Activated naive CD4-positive, alpha-beta T cell treated with anti-CD3 and anti-CD28 coated beads, Interleukin-2, amount 50 U/mL, for 24 hours (primary cell): Measurements from ENCODE around the gene DNAJB13.
"Not testable (repeated sequence)": the region's sequence is repeated elsewhere in the genome, so short reads cannot be mapped to it uniquely, and the experiment has no call there.

Experiments
- H3K27ac Mint-ChIP-seq: one replicate; pipeline ENCODE4 v1.8.0; 2021; ENCODE audit warnings: mild to moderate bottlenecking, mixed read lengths
- H3K27me3 Mint-ChIP-seq: one replicate; pipeline ENCODE4 v1.8.0; 2021; ENCODE audit warnings: mixed read lengths
- H3K36me3 Mint-ChIP-seq: one replicate; pipeline ENCODE4 v1.8.0; 2021; ENCODE audit warnings: mixed read lengths
- H3K4me1 Mint-ChIP-seq: one replicate; pipeline ENCODE4 v1.8.0; 2021; ENCODE audit warnings: mixed read lengths
- H3K4me3 Mint-ChIP-seq: one replicate; pipeline ENCODE4 v1.8.0; 2021; ENCODE audit warnings: mild to moderate bottlenecking, mixed read lengths
- H3K9me3 Mint-ChIP-seq: one replicate; pipeline ENCODE4 v1.8.0; 2021; ENCODE audit warnings: mixed read lengths

DNAJB13 gene

DNA sequence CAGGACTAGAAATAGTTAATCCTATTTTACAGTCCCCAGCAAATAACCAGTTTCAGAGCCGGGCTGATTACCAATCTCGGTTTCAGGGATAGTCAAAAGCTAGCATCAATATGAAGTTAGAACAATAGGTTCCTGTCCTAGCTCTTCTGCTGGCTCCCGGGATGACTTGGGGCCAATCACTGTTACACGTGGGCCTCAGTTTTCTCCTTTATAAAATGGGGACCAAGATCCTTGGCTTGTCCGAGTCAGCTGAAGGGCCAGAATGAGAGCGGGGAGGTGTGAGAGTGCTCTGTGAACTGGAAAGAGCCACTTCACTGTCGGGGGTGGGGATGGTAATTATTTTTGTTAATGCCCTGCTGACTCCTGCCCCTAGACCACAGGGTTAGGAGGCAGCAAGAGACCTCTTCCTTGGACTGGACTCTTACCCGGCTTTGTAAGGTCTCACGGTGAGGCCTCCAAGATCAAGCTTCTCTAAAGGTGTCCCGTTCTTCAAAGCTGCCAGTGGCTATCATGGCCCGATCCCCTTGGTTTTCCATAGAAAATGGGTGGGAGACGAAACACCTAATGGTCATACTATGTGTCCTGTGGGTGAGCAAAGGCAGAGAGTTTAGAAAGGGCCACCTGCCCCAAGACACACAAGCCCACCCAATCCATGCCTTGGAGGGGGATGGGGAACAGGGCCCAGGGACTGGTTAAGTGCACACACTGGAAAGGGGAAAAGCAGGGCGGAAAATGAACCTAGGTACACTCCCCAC lies 30.4 kb downstream of the DNAJB13 start:
- H3K9me3 Mint-ChIP-seq: no peaks in the 10 kb centered on the region
- H3K27ac Mint-ChIP-seq: peak overlapping the region; percentile 99
- peak overlapping the region; percentile 100 for H3K4me3 Mint-ChIP-seq
- peaks cover 14% of the 10 kb centered on the region for H3K36me3 Mint-ChIP-seq
- H3K27me3 Mint-ChIP-seq: no peaks in the 10 kb centered on the region
- H3K4me1 Mint-ChIP-seq: peaks cover 78% of the 10 kb centered on the region

DNA sequence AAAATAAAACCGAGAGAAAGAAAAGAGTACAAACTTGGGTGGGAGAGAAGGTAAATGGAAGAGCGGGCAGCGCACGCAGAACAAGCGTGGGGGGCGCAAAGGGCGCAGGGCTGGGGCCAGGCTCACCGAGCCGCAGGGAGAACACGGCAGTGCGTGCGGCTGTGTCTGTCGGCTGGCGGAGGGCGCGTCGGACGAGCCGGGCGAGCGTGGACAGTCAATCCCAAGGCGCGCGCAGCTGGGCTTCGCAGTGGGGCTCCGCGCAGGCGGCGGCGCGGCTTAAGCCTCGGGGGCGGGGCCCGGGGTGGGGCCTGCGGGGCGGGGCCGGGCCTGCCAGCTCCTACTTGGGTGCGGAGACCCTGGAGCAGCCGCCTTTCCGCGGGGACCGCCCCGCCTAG lies 31.8 kb downstream of the DNAJB13 start, which contains the start of gene UCP2:
TSS of gene UCP2 (minus strand) at position 249 of the 395 bp plus-strand sequence. CDS start 4,465 bp downstream, outside the sequence.
- H3K9me3 Mint-ChIP-seq: no peaks in the 10 kb centered on the region
- peaks cover 64% of the 10 kb centered on the region for H3K4me1 Mint-ChIP-seq
- H3K4me3 Mint-ChIP-seq: peak within 1 kb of the TSS; percentile 100
- H3K27ac Mint-ChIP-seq: peak within 1 kb of the TSS; percentile 100
- no peaks in the 10 kb centered on the region for H3K27me3 Mint-ChIP-seq
- H3K36me3 Mint-ChIP-seq: peaks cover 5% of the 10 kb centered on the region

DNA sequence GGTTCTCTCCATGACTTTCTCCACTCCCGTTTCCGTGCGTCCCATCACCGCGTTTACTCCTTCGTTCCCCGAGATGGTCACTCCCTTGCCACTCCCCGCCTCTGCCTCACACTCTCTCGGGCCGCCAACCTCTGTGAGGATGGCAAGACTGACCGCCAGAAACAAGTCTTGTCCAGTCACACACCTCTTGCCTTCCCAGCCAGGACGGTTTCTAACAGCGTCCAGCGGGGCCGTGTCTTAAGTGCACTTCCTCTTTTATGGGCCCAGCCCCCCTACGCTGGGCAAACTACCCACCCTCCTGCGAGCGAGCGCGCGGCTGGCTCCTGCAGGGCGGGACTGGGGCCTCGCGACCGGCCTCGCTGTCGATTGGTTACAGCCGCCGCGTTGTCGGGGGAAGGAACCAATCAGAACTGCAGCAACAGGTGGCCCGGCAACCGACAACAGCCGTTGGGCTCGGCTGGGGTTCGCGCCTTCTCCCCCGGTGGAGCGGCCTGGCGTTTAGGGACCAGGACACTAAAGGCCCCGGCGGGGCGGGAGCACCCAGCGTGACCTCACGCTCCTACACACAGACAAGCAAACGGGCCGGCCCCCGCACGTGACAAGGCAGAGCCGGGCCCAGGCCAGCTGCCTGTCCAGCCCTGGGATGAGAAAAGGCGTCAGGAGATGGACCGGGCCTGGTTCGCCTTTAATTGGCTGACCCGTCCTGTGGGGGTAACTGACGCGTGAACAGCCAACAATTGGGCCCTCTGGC lies 32.3 kb downstream of the DNAJB13 start:
- peak overlapping the region; percentile 100 for H3K4me3 Mint-ChIP-seq
- H3K27ac Mint-ChIP-seq: peak overlapping the region; percentile 100
- H3K4me1 Mint-ChIP-seq: peaks cover 61% of the 10 kb centered on the region
- peaks cover 4% of the 10 kb centered on the region for H3K36me3 Mint-ChIP-seq
- H3K27me3 Mint-ChIP-seq: no peaks in the 10 kb centered on the region
- no peaks in the 10 kb centered on the region for H3K9me3 Mint-ChIP-seq

DNA sequence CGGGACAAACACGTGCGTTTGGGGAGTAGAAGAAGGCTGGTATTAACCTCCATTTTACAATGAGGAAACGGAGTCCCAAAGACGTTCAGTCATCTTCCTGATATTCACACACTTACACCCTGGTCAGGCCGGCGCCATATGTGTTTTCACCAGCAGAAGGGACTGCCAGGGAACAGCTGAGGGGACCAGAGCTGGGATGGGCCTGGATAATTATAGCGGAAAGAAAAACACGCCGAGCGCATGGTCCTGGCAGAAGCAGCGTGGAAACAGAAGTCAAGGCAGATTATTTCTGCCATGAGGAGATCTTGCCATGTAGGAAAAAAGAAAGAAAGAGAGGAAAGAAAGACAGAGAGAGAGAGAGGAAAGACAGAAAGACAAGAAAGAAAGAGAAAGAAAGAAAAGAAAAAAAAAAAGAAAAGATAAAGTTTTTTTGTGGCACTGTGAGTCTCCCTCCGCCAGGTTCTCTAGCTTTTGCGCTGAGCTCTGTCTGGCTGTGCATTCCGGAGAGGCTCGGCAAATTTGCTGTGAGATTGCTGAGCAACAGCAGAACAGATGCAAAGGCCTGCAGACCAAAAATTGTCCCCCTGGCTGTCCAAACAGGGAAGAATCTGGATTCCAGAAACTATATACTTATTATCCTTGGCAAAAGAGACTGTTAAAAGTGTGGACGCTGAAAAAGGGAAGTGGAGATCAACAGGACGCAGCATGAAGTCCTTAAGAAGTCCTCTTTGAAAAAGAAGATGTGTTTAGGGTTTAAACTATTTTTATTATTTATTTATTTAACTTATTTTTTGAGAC lies 33.1 kb downstream of the DNAJB13 start:
- H3K36me3 Mint-ChIP-seq: peaks cover 3% of the 10 kb centered on the region
- H3K4me1 Mint-ChIP-seq: peaks cover 55% of the 10 kb centered on the region
- peak overlapping the region; percentile 100 for H3K27ac Mint-ChIP-seq
- H3K4me3 Mint-ChIP-seq: peak overlapping the region; percentile 100
- no peaks in the 10 kb centered on the region for H3K9me3 Mint-ChIP-seq
- no peaks in the 10 kb centered on the region for H3K27me3 Mint-ChIP-seq

DNA sequence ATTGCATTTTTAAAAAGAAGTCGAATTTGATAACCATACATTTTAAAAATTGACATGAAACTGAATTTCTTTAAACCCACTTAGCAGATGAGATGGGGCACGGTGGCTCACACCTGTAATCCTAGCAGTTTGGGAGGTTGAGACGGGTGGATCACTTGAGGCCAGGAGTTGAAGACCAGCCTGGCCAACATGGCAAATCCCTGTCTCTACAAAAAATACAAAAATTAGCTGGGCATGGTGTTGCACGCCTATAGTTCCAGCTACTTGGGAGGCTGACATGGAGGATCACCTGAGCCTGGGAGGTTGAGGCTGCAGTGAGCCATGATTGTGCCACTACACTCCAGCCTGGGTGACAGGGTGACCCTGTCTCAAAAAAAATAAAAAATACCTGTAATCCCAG lies 34.8 kb downstream of the DNAJB13 start:
- Mint-ChIP-seq H3K4me3 (peak overlapping the region; percentile 16), H3K4me1 (peaks cover 44% of the 10 kb centered on the region)
- H3K9me3 Mint-ChIP-seq, H3K27ac Mint-ChIP-seq, H3K36me3 Mint-ChIP-seq, H3K27me3 Mint-ChIP-seq: not testable (repeated sequence)

DNA sequence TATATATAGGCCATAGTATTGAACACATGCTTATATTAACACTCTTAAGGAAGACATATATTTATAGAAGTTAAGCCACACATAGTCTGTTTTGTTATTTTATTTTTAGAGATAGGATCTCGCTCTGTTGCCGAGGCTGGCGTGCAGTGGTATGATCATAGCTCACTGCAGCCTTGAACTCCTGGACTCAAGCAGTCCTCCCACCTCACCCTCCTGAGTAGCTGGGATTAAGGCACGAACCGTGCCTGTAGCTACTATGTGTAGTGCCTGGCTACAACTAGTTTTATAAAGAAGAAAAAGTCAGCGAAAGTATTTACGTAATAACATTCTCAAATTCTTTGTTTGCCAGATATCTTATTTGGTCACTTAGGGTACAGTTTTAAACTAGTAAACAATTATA lies 37.4 kb downstream of the DNAJB13 start:
- Mint-ChIP-seq H3K27ac (peak overlapping the region; percentile 55), H3K4me3 (no peak overlapping the region), H3K9me3 (no peaks in the 10 kb centered on the region), H3K27me3 (no peaks in the 10 kb centered on the region), H3K4me1 (peaks cover 52% of the 10 kb centered on the region), H3K36me3 (no peaks in the 10 kb centered on the region)

DNA sequence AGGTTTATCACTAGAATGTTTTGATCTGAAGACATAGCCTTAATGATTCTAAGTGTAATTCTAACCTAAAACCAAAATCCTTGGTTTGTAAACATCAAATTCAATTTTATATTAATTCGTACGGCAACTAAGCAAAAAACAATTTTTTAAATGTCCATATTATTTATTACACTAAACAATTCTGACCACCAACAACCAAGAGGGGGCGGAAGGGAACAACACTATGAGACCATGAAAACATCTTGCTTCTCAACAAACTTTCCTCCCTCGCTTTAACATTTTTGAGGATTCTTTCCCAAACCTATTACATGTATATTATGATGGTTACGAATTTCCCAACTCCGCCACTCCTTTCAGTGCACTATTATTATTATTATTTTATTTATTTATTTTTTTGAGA lies 38.3 kb downstream of the DNAJB13 start:
- Mint-ChIP-seq H3K9me3 (no peaks in the 10 kb centered on the region), H3K27ac (no peak overlapping the region), H3K36me3 (no peaks in the 10 kb centered on the region), H3K4me1 (peaks cover 44% of the 10 kb centered on the region), H3K4me3 (no peak overlapping the region), H3K27me3 (no peaks in the 10 kb centered on the region)

DNA sequence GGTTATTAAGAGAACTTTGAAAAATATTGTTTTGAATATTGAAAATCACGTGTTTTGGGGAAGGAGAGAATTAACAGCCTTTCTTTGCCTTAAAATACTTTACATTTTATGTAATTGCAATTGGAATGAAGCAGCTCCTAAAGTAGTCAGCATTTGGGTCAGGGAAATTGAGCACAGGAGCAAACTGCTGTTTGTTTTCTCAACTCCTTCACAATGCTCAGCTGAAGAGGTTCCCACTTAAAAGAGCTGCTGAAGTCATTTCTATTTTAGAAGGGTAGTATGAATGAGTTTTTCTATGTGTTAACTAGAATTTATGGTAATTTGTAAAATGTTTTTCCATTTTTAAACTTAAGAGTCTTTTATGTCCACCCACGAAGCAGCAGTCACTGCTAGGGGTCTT lies 39.9 kb downstream of the DNAJB13 start:
- Mint-ChIP-seq H3K4me1 (peaks cover 48% of the 10 kb centered on the region), H3K36me3 (no peaks in the 10 kb centered on the region), H3K9me3 (no peaks in the 10 kb centered on the region), H3K27ac (peak overlapping the region; percentile 51), H3K27me3 (no peaks in the 10 kb centered on the region), H3K4me3 (no peak overlapping the region)

DNA sequence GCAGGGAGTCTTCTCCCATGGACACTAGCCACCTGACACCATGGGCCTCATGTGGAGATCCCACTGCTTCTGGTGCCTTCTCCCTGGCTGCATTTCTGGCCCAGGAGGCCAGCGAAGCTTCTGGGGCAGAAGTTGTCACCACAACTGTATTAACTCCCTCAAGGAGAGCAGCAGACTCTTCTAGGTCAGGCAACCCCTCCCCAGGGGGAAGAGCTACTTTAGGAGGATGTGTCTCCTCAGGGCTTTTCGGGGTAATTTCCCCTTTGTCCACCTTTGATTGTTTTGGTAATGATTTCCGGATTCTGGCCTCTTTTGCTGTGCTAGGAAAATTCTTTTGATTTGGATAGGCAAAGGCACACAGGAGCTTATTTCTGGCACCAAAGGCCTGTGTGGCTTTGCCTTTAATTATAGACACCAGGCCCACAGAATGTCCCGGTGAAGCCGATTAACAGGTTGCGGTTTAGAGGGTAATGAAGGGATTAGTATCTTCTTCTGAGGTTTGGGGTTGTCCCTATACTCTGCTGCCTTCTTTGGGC lies 40.7 kb downstream of the DNAJB13 start:
- Mint-ChIP-seq H3K36me3 (no peaks in the 10 kb centered on the region), H3K27me3 (no peaks in the 10 kb centered on the region), H3K9me3 (no peaks in the 10 kb centered on the region), H3K27ac (no peak overlapping the region), H3K4me1 (peaks cover 55% of the 10 kb centered on the region), H3K4me3 (no peak overlapping the region)

DNA sequence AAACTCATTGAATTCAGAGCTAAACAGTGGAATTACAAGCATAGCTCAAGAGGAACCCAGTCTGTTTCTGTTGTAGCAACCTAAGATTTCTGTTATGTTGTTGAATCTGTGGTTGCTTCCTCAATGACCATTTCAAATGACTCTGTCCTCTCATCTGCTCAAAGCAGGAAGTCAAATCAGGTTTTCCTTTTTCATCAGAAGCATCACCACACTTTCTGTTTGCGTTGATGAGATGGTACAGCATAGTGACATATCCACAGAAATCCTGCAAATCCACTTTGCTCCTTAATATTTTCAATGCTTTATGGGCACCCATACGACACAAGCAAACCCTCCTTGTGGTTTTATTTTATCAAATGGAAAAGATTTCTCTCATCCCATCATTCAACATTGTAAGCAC lies 44.4 kb downstream of the DNAJB13 start:
- Mint-ChIP-seq H3K27me3 (no peaks in the 10 kb centered on the region), H3K4me3 (peak overlapping the region; percentile 59), H3K36me3 (peaks cover 1% of the 10 kb centered on the region), H3K9me3 (no peaks in the 10 kb centered on the region), H3K4me1 (peaks cover 76% of the 10 kb centered on the region), H3K27ac (peak overlapping the region; percentile 90)

DNA sequence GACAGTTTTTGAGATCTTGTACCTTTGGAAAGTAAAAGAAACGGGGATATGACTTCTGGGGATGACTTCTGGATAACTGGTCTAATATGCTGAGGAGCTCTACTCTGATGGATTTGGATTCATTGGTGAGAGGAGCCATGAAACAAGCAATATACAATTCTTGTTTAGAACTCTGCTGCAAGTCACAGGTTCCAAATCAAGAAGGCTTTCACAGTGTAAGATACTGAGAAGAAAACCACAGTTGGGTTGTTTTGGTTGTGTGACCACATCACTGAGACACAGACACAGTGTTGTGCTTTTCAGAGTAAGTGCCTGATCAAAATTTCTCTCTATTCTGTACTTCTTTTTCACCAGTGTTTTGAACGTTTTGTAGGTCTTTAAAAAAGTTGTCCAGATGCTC lies 44.9 kb downstream of the DNAJB13 start:
- Mint-ChIP-seq H3K36me3 (peaks cover 1% of the 10 kb centered on the region), H3K27me3 (no peaks in the 10 kb centered on the region), H3K4me3 (peak overlapping the region; percentile 59), H3K27ac (peak overlapping the region; percentile 90), H3K9me3 (no peaks in the 10 kb centered on the region), H3K4me1 (peaks cover 71% of the 10 kb centered on the region)

DNA sequence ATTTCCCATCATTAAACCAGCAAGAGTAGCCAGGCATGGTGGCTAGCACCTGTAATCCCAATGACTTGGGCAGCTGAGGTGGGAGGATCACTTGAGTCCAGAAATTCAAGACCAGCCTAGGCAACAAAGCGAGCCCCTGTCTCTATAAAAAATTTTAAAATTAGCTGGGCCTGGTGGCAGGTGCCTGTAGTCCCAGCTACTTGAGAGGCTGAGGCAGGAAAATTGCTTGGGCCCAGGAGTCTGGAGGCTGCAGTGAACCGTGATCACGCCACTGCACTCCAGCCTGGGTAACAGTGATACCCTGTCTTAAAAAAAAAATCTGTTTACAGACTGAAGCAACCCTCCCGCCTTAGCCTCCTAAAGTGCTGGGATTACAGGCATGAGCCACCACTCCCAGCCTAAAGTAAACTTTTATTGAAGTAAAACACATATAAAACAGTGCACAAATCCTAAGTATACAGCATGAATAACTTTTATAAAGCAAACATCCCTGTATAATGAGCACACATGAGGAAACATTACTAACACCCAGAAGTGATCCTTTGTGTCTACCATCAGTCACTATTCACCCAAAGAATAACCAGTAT lies 45.4 kb downstream of the DNAJB13 start:
- H3K27me3 Mint-ChIP-seq: no peaks in the 10 kb centered on the region
- peaks cover 3% of the 10 kb centered on the region for H3K36me3 Mint-ChIP-seq
- H3K4me1 Mint-ChIP-seq: peaks cover 66% of the 10 kb centered on the region
- no peaks in the 10 kb centered on the region for H3K9me3 Mint-ChIP-seq
- H3K4me3 Mint-ChIP-seq: peak overlapping the region; percentile 59
- H3K27ac Mint-ChIP-seq: peak overlapping the region; percentile 90

DNA sequence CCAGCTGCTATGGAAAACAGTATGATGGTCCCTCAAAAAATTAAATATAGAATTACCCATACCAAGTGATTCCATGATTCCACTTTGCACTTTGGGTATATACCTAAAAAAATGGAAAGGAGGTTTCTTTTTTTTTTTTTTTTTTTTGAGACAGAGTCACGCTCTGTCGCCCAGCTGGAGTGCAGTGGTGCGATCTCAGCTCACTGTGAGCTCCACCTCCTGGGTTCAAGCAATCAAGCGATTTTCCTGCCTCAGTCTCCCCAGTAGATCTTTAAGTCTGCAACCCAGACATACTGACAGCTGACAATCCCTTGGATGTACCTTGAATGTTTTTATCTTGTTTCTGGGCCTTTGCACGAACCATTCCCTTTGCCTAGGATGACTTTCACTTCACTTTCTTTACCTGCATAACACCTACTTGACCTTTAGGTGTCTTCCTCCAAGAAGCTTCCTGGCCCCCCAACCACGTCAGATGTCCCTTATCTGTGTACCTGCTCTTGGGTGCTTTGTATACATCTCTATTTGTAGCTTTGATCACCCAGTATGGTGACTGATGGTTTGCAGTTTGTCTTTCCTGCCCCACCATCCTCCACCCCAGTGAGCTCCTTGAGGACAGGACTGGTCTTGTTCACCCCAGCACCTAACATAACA lies 46.4 kb downstream of the DNAJB13 start:
- Mint-ChIP-seq H3K36me3 (peaks cover 4% of the 10 kb centered on the region), H3K4me3 (no peak overlapping the region), H3K27ac (peak overlapping the region; percentile 42), H3K27me3 (no peaks in the 10 kb centered on the region), H3K4me1 (peaks cover 58% of the 10 kb centered on the region), H3K9me3 (no peaks in the 10 kb centered on the region)

DNA sequence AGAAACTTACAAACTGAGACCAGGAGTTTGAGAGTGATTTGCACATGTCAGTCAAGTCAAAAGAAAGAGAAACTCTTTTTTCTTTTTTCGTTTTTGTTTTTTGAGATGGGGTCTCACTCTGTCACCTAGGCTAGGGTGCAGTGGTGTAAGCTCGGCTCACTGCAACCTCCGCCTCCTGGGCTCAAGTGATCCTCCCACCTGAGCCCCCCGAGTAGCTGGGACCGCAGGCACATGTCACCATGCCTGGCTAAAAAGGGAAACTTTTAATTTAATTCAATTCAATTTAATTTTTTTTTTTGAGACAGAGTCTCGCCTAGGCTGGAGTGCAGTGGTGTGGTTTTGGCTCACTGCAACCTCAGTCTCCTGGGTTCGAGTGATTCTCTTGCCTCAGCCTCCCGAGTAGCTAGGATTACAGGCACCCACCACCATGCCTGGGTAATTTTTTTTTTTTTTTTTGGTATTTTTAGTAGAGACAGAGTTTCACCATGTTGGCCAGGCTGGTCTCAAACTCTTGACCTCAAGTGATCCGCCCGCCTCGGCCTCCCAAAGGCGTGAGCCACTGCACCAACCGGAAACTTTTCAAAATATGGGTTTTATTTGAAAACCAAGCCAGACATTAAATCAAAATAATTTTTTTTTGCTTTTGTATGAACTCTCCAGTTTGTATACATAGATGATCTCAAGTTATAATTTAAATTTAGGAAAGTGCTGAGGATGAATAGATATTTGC lies 48.2 kb downstream of the DNAJB13 start:
- peaks cover 67% of the 10 kb centered on the region for H3K4me1 Mint-ChIP-seq
- H3K9me3 Mint-ChIP-seq: no peaks in the 10 kb centered on the region
- peaks cover 9% of the 10 kb centered on the region for H3K36me3 Mint-ChIP-seq
- H3K4me3 Mint-ChIP-seq: no peak overlapping the region
- no peaks in the 10 kb centered on the region for H3K27me3 Mint-ChIP-seq
- no peak overlapping the region for H3K27ac Mint-ChIP-seq
